SK-N-SH (cell line): ENCODE data around the gene CTDP1. TPM values are rescaled to one million over a fixed set of nuclear protein-coding genes. Genes with fewer than 3 reads are reported as not detected.

Experiments used
- CTCF ChIA-PET: fragments of 300-600, 350-600 bp; formaldehyde crosslinking; extraction: SDS; loops from one replicate; lab custom pipeline; 2021; lab: Yijun Ruan, JAX
- POLR2A ChIA-PET: fragments of 350-600 bp; sonication (Branson Sonifier 250); formaldehyde crosslinking; extraction: SDS; loops from one replicate; lab custom pipeline; 2020; ENCODE audit warnings: antibody characterized with exemption, inconsistent platforms; lab: Yijun Ruan, JAX
- DNase-seq: peaks from one replicate; pipeline ENCODE4 v3.0.0; 2012
- H2AFZ ChIP-seq: fragments of 200-600 bp; sonication (generic); 2 replicates; pipeline ENCODE4 v1.8.1; 2016; ENCODE audit warnings: antibody characterized with exemption, mild to moderate bottlenecking, low read depth
- H3F3A ChIP-seq: fragments of 200-600 bp; sonication (generic); replicated peaks from 2 replicates; pipeline ENCODE3; 2016; ENCODE audit warnings: antibody characterized with exemption, mild to moderate bottlenecking; ENCODE audit not compliant: insufficient read depth
- H3K27ac ChIP-seq, 2 experiments: fragments of 200-500 bp in 1 of 2; fragments of 200-600 bp in 1 of 2; sonication (Bioruptor generic) in 1 of 2; sonication (generic), shearing (Covaris generic) in 1 of 2; 2 replicates each; pipeline versions ENCODE4 v1.5.1 to v1.6.1; 2014 to 2016; ENCODE audit warnings: low read depth in 2 of 2, inconsistent platforms in 1 of 2, low read length in 1 of 2, mild to moderate bottlenecking in 1 of 2, mixed read lengths in 1 of 2
- H3K27me3 ChIP-seq: fragments of 200-600 bp; sonication (generic), shearing (Covaris generic); 2 replicates; pipeline ENCODE4 v1.6.1; 2016; ENCODE audit warnings: mixed run types; ENCODE audit not compliant: insufficient read depth
- H3K36me3 ChIP-seq, 2 experiments: fragments of 200-500 bp in 1 of 2; fragments of 200-600 bp in 1 of 2; sonication (Bioruptor generic) in 1 of 2; sonication (generic) in 1 of 2; replicated peaks in 1 of 2; 2 replicates each; pipeline versions ENCODE3 to v1.5.1; 2014 to 2016; ENCODE audit warnings: low read length in 1 of 2, mild to moderate bottlenecking in 1 of 2; ENCODE audit not compliant: insufficient read depth in 2 of 2, control insufficient read depth in 1 of 2
- H3K4me1 ChIP-seq, 2 experiments: fragments of 200-500 bp in 1 of 2; fragments of 200-600 bp in 1 of 2; sonication (Bioruptor generic) in 1 of 2; sonication (generic), shearing (Covaris generic) in 1 of 2; 2 replicates each; pipeline versions ENCODE4 v1.5.1 to v1.6.1; 2014 to 2016; ENCODE audit warnings: low read depth in 1 of 2, low read length in 1 of 2, mixed run types in 1 of 2; ENCODE audit not compliant: insufficient read depth in 2 of 2, control insufficient read depth in 1 of 2
- H3K4me2 ChIP-seq: fragments of 200-600 bp; sonication (generic), shearing (Covaris generic); 2 replicates; pipeline ENCODE4 v1.6.1; 2017; ENCODE audit warnings: mixed run types
- H3K4me3 ChIP-seq, 2 experiments: fragments of 200-500 bp in 1 of 2; fragments of 200-600 bp in 1 of 2; sonication (Bioruptor generic) in 1 of 2; sonication (generic), shearing (Covaris generic) in 1 of 2; 2 replicates each; pipeline versions ENCODE4 v1.5.1 to v1.8.1; 2014 to 2016; ENCODE audit warnings: low read depth in 2 of 2, inconsistent platforms in 1 of 2, low read length in 1 of 2, mild to moderate bottlenecking in 1 of 2, mixed read lengths in 1 of 2, moderate library complexity in 1 of 2
- H3K79me2 ChIP-seq: fragments of 200-600 bp; sonication (generic); 2 replicates; pipeline ENCODE4 v1.8.1; 2017; ENCODE audit warnings: mild to moderate bottlenecking; ENCODE audit not compliant: insufficient read depth
- H3K9ac ChIP-seq: fragments of 200-600 bp; sonication (generic); 2 replicates; pipeline ENCODE4 v1.6.1; 2017; ENCODE audit warnings: mixed run types
- H3K9me2 ChIP-seq: fragments of 200-600 bp; sonication (generic); 2 replicates; pipeline ENCODE4 v1.6.1; 2017; ENCODE audit warnings: mixed run types
- H3K9me3 ChIP-seq: fragments of 200-600 bp; sonication (generic); 2 replicates; pipeline ENCODE4 v1.6.1; 2017; ENCODE audit warnings: mixed run types, mild to moderate bottlenecking, moderate library complexity
- H4K20me1 ChIP-seq: fragments of 200-600 bp; sonication (generic); 2 replicates; pipeline ENCODE4 v1.6.1; 2017; ENCODE audit warnings: mild to moderate bottlenecking, mixed run types; ENCODE audit not compliant: insufficient read depth
- CHD2 ChIP-seq: fragments of 150-350 bp; IDR thresholded peaks from 2 replicates; pipeline ENCODE4 v1.6.1; 2018; ENCODE audit warnings: low read length; ENCODE audit not compliant: partially characterized antibody
- ELF1 ChIP-seq: IDR thresholded peaks from 2 replicates; pipeline ENCODE4 v1.4.0; 2012
- GABPA ChIP-seq: IDR thresholded peaks from 2 replicates; pipeline ENCODE4 v1.4.0; 2012; ENCODE audit warnings: low read depth, mild to moderate bottlenecking
- GATA2 ChIP-seq: sonication (generic); formaldehyde crosslinking; IDR thresholded peaks from 2 replicates; pipeline ENCODE4 v1.5.0; 2020; ENCODE audit warnings: mild to moderate bottlenecking, missing genetic modification reagents
- JUND ChIP-seq: IDR thresholded peaks from 2 replicates; pipeline ENCODE4 v1.4.0; 2012
- MAX ChIP-seq: IDR thresholded peaks from 2 replicates; pipeline ENCODE4 v1.4.0; 2012; ENCODE audit warnings: low read depth
- MEF2A ChIP-seq: IDR thresholded peaks from 2 replicates; pipeline ENCODE4 v1.4.0; 2012; ENCODE audit warnings: low read depth, borderline replicate concordance
- NRF1 ChIP-seq: IDR thresholded peaks from 2 replicates; pipeline ENCODE4 v1.6.1; 2012; ENCODE audit warnings: low read depth, mild to moderate bottlenecking, low read length
- PBX3 ChIP-seq: IDR thresholded peaks from 2 replicates; pipeline ENCODE4; 2012
- POLR2AphosphoS5 ChIP-seq: IDR thresholded peaks from 2 replicates; pipeline ENCODE4 v1.6.1; 2012; ENCODE audit warnings: low read depth, low read length
- RCOR1 ChIP-seq: fragments of 150-350 bp; IDR thresholded peaks from 2 replicates; pipeline ENCODE4 v1.6.1; 2017; ENCODE audit warnings: antibody characterized with exemption, low read length
- REST ChIP-seq: IDR thresholded peaks from 2 replicates; pipeline ENCODE4 v1.6.1; 2012; ENCODE audit warnings: mild to moderate bottlenecking, low read depth, low read length, moderate library complexity
- RFX5 ChIP-seq: IDR thresholded peaks from 2 replicates; pipeline ENCODE4 v1.6.1; 2012; ENCODE audit warnings: mild to moderate bottlenecking, improper control_type of control experiment, low read length
- RXRA ChIP-seq: IDR thresholded peaks from 2 replicates; pipeline ENCODE4 v1.4.0; 2012; ENCODE audit warnings: low read depth, mild to moderate bottlenecking, borderline replicate concordance
- SMC3 ChIP-seq: IDR thresholded peaks from 2 replicates; pipeline ENCODE4 v1.6.1; 2012; ENCODE audit warnings: low read depth, low read length, improper control_type of control experiment
- TAF1 ChIP-seq: IDR thresholded peaks from 2 replicates; pipeline ENCODE4 v1.6.1; 2012; ENCODE audit warnings: low read depth, mild to moderate bottlenecking, low read length, moderate library complexity, borderline replicate concordance
- USF1 ChIP-seq: IDR thresholded peaks from 2 replicates; pipeline ENCODE4 v1.4.0; 2012; ENCODE audit warnings: low read depth, borderline replicate concordance
- ZBTB33 ChIP-seq: IDR thresholded peaks from 2 replicates; pipeline ENCODE4 v1.4.0; 2012; ENCODE audit warnings: low read depth, borderline replicate concordance
- WGBS: methylation state at CpG from one replicate; pipeline ENCODE4 v1.1.6; 2017; ENCODE audit warnings: low lambda C conversion rate; 5-methylcytosine and 5-hydroxymethylcytosine counted together
- polyA plus RNA-seq, 3 experiments: library from polyadenylated mRNA; depleted of rRNA; stranded (reverse); fragments of >200 nt; gene quantifications; 2 replicates each; pipeline ENCODE4 v1.2.3, GENCODE V29; 2012

The CTDP1 gene
- polyA plus RNA-seq, 1 of the 3 experiments (the other 2 are of a cell fraction), result 15.6 TPM

GRCh38 chr18:79770826-79771225 is 91.2 kb downstream of the CTDP1 start:
- 35% methylated on average over 24 of the region's 24 CpGs for WGBS
- DNase-seq, result no peak
- Histone ChIP-seq H3K27me3 (peaks cover 71% of the 10 kb centered on the region), H3K9ac (no peak overlapping the region), H3K4me1 (no peaks in the 10 kb centered on the region; a peak in 1 of 4 replicates), H4K20me1 (no peaks in the 10 kb centered on the region), H3K9me2 (no peaks in the 10 kb centered on the region), H3K4me2 (no peak overlapping the region), H2AFZ (no peak overlapping the region), H3K4me3 (no peak overlapping the region), H3K79me2 (no peaks in the 10 kb centered on the region), H3K36me3 (no peaks in the 10 kb centered on the region), H3K9me3 (no peaks in the 10 kb centered on the region), H3K27ac (no peak overlapping the region), H3F3A (no peaks in the 10 kb centered on the region)
- TF ChIP-seq RCOR1 (no peak), POLR2AphosphoS5 (no peak), RXRA (no peak), PBX3 (no peak), MEF2A (no peak), GABPA (no peak), ZBTB33 (no peak), ELF1 (no peak), GATA2 (CRISPR knock-in tag) (no peak)
- CTCF ChIA-PET, result no interaction called here
- POLR2A ChIA-PET, result no interaction called here

GRCh38 chr18:79771446-79772107 is 92.0 kb downstream of the CTDP1 start:
- no peaks in the 10 kb centered on the region for H3F3A ChIP-seq
- WGBS, result 18% methylated on average over 26 of the region's 35 CpGs
- CTCF ChIA-PET, result no interaction called here
- DNase-seq, result no peak
- POLR2A ChIA-PET, result no interaction called here
- no peaks in the 10 kb centered on the region; a peak in 1 of 4 replicates for H3K4me1 ChIP-seq
- no peak overlapping the region for H3K9ac ChIP-seq
- no peaks in the 10 kb centered on the region for H3K36me3 ChIP-seq
- H3K9me2 ChIP-seq, result no peaks in the 10 kb centered on the region
- no peak overlapping the region for H2AFZ ChIP-seq
- no peak overlapping the region for H3K27ac ChIP-seq
- TF ChIP-seq RFX5, result no peak
- TF ChIP-seq CHD2, result no peak
- no peak for TF ChIP-seq TAF1
- no peak for TF ChIP-seq ELF1
- no peak for TF ChIP-seq MAX
- TF ChIP-seq RCOR1, result no peak
- no peak for TF ChIP-seq USF1
- TF ChIP-seq NRF1, result no peak
- no peak for TF ChIP-seq REST
- TF ChIP-seq RXRA, result no peak
- no peak for TF ChIP-seq JUND
- TF ChIP-seq SMC3, result no peak
- no peak for TF ChIP-seq PBX3
- TF ChIP-seq, all 33 proteins: peak for 0
- peaks cover 71% of the 10 kb centered on the region for H3K27me3 ChIP-seq
- no peak overlapping the region for H3K4me2 ChIP-seq
- no peaks in the 10 kb centered on the region for H3K9me3 ChIP-seq
- no peak overlapping the region for H3K4me3 ChIP-seq
- H4K20me1 ChIP-seq, result no peaks in the 10 kb centered on the region
- H3K79me2 ChIP-seq, result no peaks in the 10 kb centered on the region
